Left hindlimb (tissue), 1 donor: Measurements from ENCODE around the gene BCL2.
"Not testable (repeated sequence)": the region's sequence is repeated elsewhere in the genome, so short reads cannot be mapped to it uniquely, and the experiment has no call there.

Source experiments
- DNase-seq: peaks from one replicate; pipeline ENCODE4 v3.0.0-alpha.2; 2018

The BCL2 gene

GRCh38 chr18:63229971-63230370, 89.6 kb downstream of the BCL2 start:
- no peak for DNase-seq

GRCh38 chr18:63225434-63225833, 94.1 kb downstream of the BCL2 start:
- DNase-seq = no peak

GRCh38 chr18:63224630-63225029, 94.9 kb downstream of the BCL2 start:
- no peak for DNase-seq

GRCh38 chr18:63223837-63224236, 95.7 kb downstream of the BCL2 start:
- DNase-seq = no peak

- no peak for DNase-seq
These were observed 98.7 kb downstream of the BCL2 start for GRCh38 chr18:63220903-63221302.

GRCh38 chr18:63218472-63218871, 101.1 kb downstream of the BCL2 start:
- no peak for DNase-seq

- no peak for DNase-seq
These were observed 102.9 kb downstream of the BCL2 start for GRCh38 chr18:63216516-63217311.

- DNase-seq = no peak
These were observed 105.5 kb downstream of the BCL2 start for GRCh38 chr18:63213936-63214671.

- no peak for DNase-seq
These were observed 106.2 kb downstream of the BCL2 start for GRCh38 chr18:63213331-63213900.

- DNase-seq = no peak
These were observed 109.0 kb downstream of the BCL2 start for GRCh38 chr18:63210521-63210920.

- DNase-seq = no peak
These were observed 110.9 kb downstream of the BCL2 start for GRCh38 chr18:63208676-63209075.

- DNase-seq = no peak
These were observed 111.7 kb downstream of the BCL2 start for GRCh38 chr18:63207835-63208234.

GRCh38 chr18:63207143-63207790, 112.3 kb downstream of the BCL2 start:
- DNase-seq = no peak

- no peak for DNase-seq
These were observed 113.0 kb downstream of the BCL2 start for GRCh38 chr18:63206433-63207142.

GRCh38 chr18:63205791-63206252, 113.7 kb downstream of the BCL2 start:
- DNase-seq = no peak

- DNase-seq = no peak
These were observed 116.1 kb downstream of the BCL2 start for GRCh38 chr18:63203497-63203896.

GRCh38 chr18:63202828-63203227, 116.7 kb downstream of the BCL2 start:
- no peak for DNase-seq

GRCh38 chr18:63201456-63201855, 118.1 kb downstream of the BCL2 start:
- not testable (repeated sequence) for DNase-seq

GRCh38 chr18:63199743-63200241, 119.8 kb downstream of the BCL2 start:
- no peak for DNase-seq

- no peak for DNase-seq
These were observed 120.5 kb downstream of the BCL2 start for GRCh38 chr18:63198868-63199742.

GRCh38 chr18:63198098-63198760, 121.3 kb downstream of the BCL2 start:
- no peak for DNase-seq
